OCI-LY1 (cell line): ENCODE measurements around the gene SLC7A8.

Experiments
- H2AFZ ChIP-seq: fragments of 200-600 bp; sonication (generic), shearing (Covaris generic); 2 replicates; pipeline ENCODE4 v1.6.0; 2014; ENCODE audit warnings: antibody characterized with exemption, mild to moderate bottlenecking, low read length
- H3F3A ChIP-seq: fragments of 200-600 bp; sonication (generic), shearing (Covaris generic); 2 replicates; pipeline ENCODE4 v1.6.0; 2014; ENCODE audit warnings: mild to moderate bottlenecking, antibody characterized with exemption, low read length, moderate library complexity; ENCODE audit not compliant: insufficient read depth
- H3K27ac ChIP-seq: fragments of 200-600 bp; sonication (generic); 2 replicates; pipeline ENCODE4 v1.5.1; 2014; ENCODE audit warnings: low read length, mixed run types, mild to moderate bottlenecking, low read depth; ENCODE audit not compliant: poor library complexity, severe bottlenecking
- H3K27me3 ChIP-seq: fragments of 200-600 bp; sonication (generic); 2 replicates; pipeline ENCODE4 v1.6.0; 2014; ENCODE audit warnings: antibody characterized with exemption, mild to moderate bottlenecking, low read length, moderate library complexity; ENCODE audit not compliant: insufficient read depth
- H3K36me3 ChIP-seq: fragments of 200-600 bp; sonication (generic); 2 replicates; pipeline ENCODE4 v1.6.1; 2014; ENCODE audit warnings: mild to moderate bottlenecking, antibody characterized with exemption, low read length, moderate library complexity, mixed read lengths; ENCODE audit not compliant: insufficient read depth
- H3K4me1 ChIP-seq: fragments of 200-600 bp; sonication (generic); 2 replicates; pipeline ENCODE4 v1.5.1; 2014; ENCODE audit warnings: mild to moderate bottlenecking, low read length, moderate library complexity; ENCODE audit not compliant: insufficient read depth, severe bottlenecking
- H3K4me2 ChIP-seq: fragments of 200-600 bp; sonication (generic), shearing (Covaris generic); 2 replicates; pipeline ENCODE4 v1.6.1; 2014; ENCODE audit warnings: low read length
- H3K4me3 ChIP-seq: fragments of 200-600 bp; sonication (generic); 2 replicates; pipeline ENCODE4 v1.5.1; 2014; ENCODE audit warnings: low read length, low read depth, mild to moderate bottlenecking, mixed read lengths; ENCODE audit not compliant: poor library complexity, severe bottlenecking
- H3K79me2 ChIP-seq: fragments of 200-600 bp; shearing (Covaris generic); 2 replicates; pipeline ENCODE4 v1.6.1; 2016; ENCODE audit warnings: mixed run types, low read length, mixed read lengths; ENCODE audit not compliant: insufficient read depth
- H3K9ac ChIP-seq: fragments of 200-600 bp; sonication (generic), shearing (Covaris generic); 2 replicates; pipeline ENCODE4 v1.6.1; 2014; ENCODE audit warnings: mild to moderate bottlenecking, low read length, mixed read lengths
- H3K9me2 ChIP-seq: fragments of 200-600 bp; sonication (generic), shearing (Covaris generic); 2 replicates; pipeline ENCODE4 v1.6.1; 2014; ENCODE audit warnings: low read depth, mild to moderate bottlenecking, low read length, mixed read lengths
- H3K9me3 ChIP-seq: fragments of 200-600 bp; shearing (Covaris generic); 2 replicates; pipeline ENCODE4 v1.6.1; 2014; ENCODE audit warnings: low read length, mixed read lengths
- H4K20me1 ChIP-seq: fragments of 200-600 bp; sonication (generic), shearing (Covaris generic); 2 replicates; pipeline ENCODE4 v1.6.0; 2016; ENCODE audit warnings: mild to moderate bottlenecking, low read length; ENCODE audit not compliant: insufficient read depth
- EZH2 ChIP-seq: fragments of 200-600 bp; sonication (generic), shearing (Covaris generic); IDR thresholded peaks from 2 replicates; pipeline ENCODE4 v1.8.0; 2017; ENCODE audit warnings: borderline replicate concordance, mixed run types, mild to moderate bottlenecking, antibody characterized with exemption, low read length, moderate library complexity, mixed read lengths
- TF ChIP-seq, protein P1 (sequence below): fragments of 200-600 bp; sonication (generic), shearing (Covaris generic); IDR thresholded peaks from 2 replicates; pipeline ENCODE4 v1.5.1; 2017; ENCODE audit warnings: mild to moderate bottlenecking, antibody characterized with exemption, low read length, moderate library complexity, mixed read lengths

SLC7A8 gene

DNA sequence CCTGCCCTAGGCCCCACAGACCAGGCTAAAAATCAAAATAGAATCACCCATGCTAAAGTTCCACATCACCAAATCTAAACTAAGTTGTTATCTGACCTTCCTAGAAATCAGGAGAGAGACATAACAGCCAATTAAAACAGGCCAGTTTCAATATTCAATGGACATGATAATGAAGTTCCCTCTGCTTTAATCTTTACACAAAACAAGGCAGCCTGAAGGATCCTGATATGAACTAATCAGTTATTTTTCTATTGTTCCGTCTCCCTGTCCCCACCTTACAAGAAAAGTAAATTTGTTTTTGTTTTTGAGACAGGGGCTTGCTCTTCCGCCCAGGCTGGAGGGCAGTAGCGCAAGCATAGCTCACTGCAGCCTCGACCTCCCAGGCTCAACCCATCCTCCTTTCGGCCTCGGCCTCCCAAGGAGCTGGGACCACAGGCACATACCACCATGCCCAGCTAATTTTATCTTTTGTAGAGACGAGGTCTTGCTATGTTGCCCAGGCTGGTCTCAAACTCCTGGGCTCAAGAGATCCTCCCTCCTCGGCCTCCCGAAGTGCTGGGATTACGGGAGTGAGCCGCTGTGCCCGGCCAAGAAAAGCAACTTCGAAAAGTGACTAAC, 59.0 kb downstream of the SLC7A8 start:
- Histone ChIP-seq H3F3A (no peaks in the 10 kb centered on the region), H3K27me3 (no peaks in the 10 kb centered on the region; the same call in 1 of the 2 replicates), H2AFZ (no peak overlapping the region), H3K9me3 (no peaks in the 10 kb centered on the region), H3K9me2 (no peaks in the 10 kb centered on the region), H3K4me3 (no peak overlapping the region), H3K4me1 (peaks cover 19% of the 10 kb centered on the region), H3K36me3 (no peaks in the 10 kb centered on the region), H3K27ac (no peak overlapping the region), H3K79me2 (no peaks in the 10 kb centered on the region), H4K20me1 (no peaks in the 10 kb centered on the region), H3K4me2 (no peak overlapping the region), H3K9ac (no peak overlapping the region)
- no peak for TF ChIP-seq EZH2
- TF ChIP-seq, protein P1, sequence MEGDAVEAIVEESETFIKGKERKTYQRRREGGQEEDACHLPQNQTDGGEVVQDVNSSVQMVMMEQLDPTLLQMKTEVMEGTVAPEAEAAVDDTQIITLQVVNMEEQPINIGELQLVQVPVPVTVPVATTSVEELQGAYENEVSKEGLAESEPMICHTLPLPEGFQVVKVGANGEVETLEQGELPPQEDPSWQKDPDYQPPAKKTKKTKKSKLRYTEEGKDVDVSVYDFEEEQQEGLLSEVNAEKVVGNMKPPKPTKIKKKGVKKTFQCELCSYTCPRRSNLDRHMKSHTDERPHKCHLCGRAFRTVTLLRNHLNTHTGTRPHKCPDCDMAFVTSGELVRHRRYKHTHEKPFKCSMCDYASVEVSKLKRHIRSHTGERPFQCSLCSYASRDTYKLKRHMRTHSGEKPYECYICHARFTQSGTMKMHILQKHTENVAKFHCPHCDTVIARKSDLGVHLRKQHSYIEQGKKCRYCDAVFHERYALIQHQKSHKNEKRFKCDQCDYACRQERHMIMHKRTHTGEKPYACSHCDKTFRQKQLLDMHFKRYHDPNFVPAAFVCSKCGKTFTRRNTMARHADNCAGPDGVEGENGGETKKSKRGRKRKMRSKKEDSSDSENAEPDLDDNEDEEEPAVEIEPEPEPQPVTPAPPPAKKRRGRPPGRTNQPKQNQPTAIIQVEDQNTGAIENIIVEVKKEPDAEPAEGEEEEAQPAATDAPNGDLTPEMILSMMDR: no peak

DNA sequence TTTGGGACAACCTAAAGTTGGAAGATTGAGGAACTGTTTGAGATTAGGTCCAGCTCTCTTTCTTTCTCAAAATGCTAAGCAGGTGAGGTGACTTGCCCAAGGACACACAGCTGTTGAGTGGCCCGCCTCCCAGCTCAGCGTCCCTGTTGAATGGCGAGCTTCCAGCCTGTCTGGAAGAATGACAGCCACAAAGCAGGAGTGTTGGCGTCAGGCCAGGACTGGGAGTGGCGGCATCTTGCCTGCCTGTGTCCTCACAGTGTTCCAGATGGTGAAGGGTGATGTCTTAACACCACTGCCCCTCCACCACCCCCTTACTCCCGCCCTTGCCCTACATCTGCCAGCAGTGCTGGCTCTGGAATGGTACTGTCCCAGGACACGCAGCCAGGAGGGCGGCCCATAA, 60.0 kb downstream of the SLC7A8 start:
- Histone ChIP-seq H3K4me1 (peaks cover 24% of the 10 kb centered on the region), H4K20me1 (no peaks in the 10 kb centered on the region), H3K79me2 (no peaks in the 10 kb centered on the region), H3K9ac (no peak overlapping the region), H3K9me3 (no peaks in the 10 kb centered on the region), H3K27me3 (no peaks in the 10 kb centered on the region; the same call in 1 of the 2 replicates), H3K4me2 (no peak overlapping the region), H3K27ac (no peak overlapping the region), H2AFZ (no peak overlapping the region), H3K4me3 (no peak overlapping the region), H3F3A (no peaks in the 10 kb centered on the region), H3K9me2 (no peaks in the 10 kb centered on the region), H3K36me3 (no peaks in the 10 kb centered on the region)
- TF ChIP-seq, protein P1: no peak
- TF ChIP-seq EZH2: no peak

DNA sequence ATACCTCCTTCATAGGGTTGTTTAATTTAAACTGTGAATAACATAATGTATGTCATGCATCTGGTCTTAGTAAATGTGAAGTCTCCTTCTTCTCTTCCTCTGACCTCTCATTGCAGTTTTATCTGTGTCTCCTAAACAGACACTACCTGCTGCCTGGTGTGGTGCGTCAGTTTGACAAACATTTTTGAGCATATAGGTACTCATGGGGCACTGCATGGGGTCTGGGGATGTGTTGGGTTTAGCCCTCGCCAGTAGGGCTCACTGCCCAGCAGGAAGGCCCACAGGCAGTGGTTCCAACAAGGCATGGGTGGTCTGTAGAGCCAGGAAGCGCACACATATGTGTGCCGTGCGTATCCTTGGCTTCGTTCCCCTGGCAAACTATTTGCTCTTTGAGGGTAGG, 61.4 kb downstream of the SLC7A8 start:
- H3K79me2 ChIP-seq: no peaks in the 10 kb centered on the region
- no peaks in the 10 kb centered on the region for H3K9me3 ChIP-seq
- no peak overlapping the region for H3K4me2 ChIP-seq
- no peak overlapping the region for H2AFZ ChIP-seq
- H3K27ac ChIP-seq: no peak overlapping the region
- no peak overlapping the region for H3K9ac ChIP-seq
- H3K9me2 ChIP-seq: no peaks in the 10 kb centered on the region
- no peak overlapping the region for H3K4me3 ChIP-seq
- no peaks in the 10 kb centered on the region for H3F3A ChIP-seq
- peaks cover 24% of the 10 kb centered on the region for H3K4me1 ChIP-seq
- no peaks in the 10 kb centered on the region for H3K27me3 ChIP-seq
- no peak for TF ChIP-seq EZH2
- TF ChIP-seq, protein P1: no peak
- no peaks in the 10 kb centered on the region for H3K36me3 ChIP-seq
- H4K20me1 ChIP-seq: no peaks in the 10 kb centered on the region
